COR-L47 (cell line): Measurements from ENCODE around the gene THBD.

Source experiments
- DNase-seq: peaks from one replicate; lab custom pipeline; 2025; lab: John Stamatoyannopoulos, UW

The THBD gene

DNA sequence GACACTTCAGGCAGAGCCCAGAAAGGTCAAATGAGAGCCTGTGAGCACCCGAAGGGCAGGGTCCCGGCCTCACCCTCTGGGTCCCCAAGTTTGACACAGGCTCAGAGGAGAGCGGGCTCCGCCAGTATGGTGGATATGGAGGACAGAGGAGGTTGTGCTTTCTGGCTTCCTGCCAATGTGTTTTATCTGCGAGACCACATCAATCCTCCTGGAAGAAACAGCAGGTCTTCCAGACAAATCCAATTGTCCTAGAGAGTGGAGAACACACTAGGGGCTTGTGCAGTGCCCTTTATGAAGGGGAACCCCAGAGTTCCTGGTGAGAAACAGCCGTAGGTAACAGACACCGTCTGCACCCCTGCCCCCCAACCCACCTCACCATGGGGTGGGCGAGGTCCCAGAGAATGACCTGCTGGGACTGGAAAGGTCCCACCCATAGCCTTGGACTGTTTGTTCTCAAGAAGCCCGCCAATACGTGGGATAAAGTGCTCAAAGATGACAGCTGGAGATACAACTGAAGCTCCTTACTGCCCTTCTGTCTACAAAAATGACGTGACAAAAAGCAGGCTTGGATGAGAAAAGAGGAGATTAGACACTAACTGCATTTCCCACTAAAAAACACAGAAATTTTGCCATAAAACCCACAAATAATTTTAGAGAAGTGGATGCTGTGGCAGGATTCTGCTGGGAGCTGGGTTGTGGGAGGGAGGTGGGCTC, 38.3 kb downstream of the THBD start:
- no peak for DNase-seq

- no peak for DNase-seq
Observed at GRCh38 chr20:23010096-23010495, 39.4 kb downstream of the THBD start.

- no peak for DNase-seq
Observed at GRCh38 chr20:23009636-23010035, 39.8 kb downstream of the THBD start.

DNA sequence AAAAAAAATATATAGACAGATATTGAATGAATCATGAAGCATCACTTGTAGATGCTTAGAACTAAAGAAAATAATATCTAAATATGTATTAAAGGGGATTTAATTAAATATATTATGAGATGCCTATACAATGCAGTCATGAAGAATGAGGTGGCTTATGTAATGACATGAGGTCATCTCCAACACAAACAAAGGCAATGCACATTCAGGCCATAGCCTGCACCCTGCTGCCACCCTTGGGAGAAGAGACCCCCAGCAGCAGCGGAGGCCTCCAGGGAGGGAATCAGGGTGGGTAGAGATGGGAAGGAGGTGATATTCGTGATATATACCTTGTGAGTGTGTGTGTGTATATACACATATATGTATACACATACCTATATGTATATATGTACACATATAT, 40.8 kb downstream of the THBD start:
- no peak for DNase-seq

DNA sequence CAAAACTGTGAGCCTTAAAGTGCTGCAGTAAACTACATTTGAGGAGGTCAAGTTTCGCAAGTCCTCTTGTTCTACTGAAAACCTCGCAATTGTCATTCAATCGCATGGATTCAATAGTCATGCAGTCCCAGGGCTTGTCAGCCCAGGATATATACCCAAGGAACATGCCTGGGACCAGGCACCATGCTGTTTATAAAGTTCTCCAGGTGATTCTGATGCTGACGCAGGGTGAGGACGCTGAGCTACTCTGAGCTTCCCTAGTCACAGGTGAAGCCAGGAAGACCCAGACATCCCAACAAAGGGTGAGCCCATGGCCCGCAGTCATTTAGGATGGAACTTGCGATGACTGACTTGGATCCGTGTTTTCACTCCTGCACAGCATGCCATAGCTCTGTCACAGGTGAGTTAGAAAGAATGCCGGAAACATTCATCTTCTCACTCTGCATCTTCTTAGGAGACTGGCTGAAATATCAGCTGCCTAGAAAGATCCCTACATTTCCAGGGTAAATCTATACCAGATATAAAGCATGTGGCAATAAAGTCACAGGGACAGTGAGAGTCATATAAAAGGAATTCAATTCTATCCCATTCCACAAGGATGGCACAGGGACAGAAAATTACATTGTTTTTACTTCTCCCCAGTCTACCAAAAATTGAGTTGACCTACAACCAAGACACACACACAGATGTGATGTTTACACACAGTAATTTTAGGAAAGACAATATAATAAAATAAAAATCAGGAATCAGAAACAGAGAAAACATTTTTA, 41.4 kb downstream of the THBD start:
- DNase-seq: no peak

- no peak for DNase-seq
Observed at GRCh38 chr20:23007462-23007861, 42.0 kb downstream of the THBD start.

- DNase-seq: no peak
Observed at GRCh38 chr20:23005776-23006175, 43.7 kb downstream of the THBD start.

GRCh38 chr20:23003881-23004460, 45.5 kb downstream of the THBD start:
- DNase-seq: no peak

- no peak for DNase-seq
Observed at GRCh38 chr20:23003077-23003635, 46.3 kb downstream of the THBD start.

- no peak for DNase-seq
Observed at GRCh38 chr20:23002276-23002675, 47.2 kb downstream of the THBD start.

DNA sequence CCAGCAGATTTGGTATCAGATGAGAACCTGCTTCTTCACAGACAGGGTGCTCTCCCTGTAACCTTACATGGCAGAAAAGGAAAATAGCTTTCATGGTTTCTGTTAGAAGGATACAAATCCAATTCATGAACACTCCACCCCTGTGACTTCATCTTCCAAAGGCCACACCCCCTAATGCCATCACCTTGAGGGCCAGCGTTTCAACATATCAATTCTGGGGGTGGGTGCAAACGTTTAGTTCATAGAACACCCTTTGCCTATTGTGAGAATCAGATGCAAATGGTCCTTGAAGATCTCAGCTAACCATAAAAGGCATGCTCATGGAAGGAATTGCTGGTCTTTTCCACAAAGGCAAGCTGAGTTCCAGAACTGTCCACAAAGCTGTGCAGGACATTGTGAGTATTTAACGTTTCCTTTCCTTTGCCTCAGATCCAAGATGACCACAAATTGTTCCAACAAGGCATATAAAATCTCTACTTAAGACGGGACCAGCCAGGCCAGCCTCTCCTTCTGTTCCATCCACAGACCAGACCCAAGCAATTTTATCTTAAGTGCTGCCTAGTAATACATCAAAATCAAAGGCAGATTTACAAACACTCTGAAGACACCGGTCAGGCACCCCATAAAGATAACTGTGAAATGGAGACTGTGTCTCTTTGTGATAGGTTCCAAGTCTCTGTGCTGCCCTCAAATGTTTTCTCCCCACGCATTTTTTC, 49.1 kb downstream of the THBD start:
- DNase-seq: no peak

DNA sequence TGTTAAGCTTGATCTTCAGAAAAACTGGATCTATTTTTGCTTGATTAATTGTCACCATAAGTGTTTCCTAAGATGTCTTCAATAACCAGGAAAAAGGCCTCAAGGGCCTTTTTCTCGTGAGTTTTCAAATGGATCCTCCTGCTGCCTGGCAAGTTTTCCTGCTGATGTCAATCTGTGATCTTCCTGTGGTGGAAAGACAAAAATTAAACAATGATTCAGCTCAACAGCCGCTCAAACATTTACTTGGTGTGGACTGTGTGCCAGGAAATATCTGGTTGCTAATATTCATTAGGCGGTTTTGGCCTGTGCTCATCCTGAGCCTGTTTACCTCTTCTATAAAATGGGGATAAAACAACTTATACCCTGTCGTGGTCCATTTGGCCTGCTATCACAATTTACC, 49.7 kb downstream of the THBD start:
- DNase-seq: no peak

- DNase-seq: no peak
Observed at GRCh38 chr20:22998476-22998875, 51.0 kb downstream of the THBD start.

DNA sequence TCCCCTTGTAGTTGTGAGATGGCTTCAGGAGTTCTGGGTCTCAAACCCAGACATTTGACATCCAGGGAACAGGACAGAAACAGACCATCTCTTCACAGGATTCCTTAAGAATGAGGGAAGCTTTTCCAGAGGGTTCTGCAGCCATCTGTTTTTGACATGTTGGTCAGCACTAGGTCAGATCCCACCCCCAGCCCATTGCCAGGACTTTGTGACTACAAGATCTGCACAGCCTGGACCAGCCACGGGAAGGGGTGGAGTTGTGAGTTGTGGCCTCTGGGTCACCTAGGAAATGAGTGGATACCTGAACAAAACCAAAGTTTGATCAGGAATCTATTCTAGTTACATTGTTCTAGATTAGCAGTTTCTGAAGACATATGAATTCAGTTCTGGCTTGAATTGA, 53.5 kb downstream of the THBD start:
- DNase-seq: no peak
